ENCODE data around the gene ATG5. TPM values are rescaled to one million over a fixed set of nuclear protein-coding genes. Genes with fewer than 3 reads are reported as not detected.

The ATG5 gene
- total and polyA plus RNA-seq, 2 experiments from 2014 or later = 35.4 to 42.8 TPM

DNA sequence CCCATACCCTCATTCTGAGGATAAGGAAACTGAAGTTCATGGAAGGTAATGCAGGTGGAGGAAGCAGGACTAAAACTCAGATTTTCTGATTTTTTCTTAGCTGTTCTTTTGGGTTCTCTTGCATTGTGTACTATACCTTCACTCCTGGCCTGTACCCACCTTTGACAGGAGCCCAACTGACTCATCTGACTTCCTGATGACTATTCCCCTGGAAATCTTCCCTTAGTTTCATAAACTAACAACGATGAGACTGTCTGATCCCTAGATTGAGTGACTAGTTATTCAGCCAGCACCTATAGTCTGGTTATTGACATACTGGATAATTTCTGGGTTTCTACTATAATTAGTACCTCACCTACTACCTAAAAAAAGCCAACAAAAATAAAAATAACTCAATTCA, 45.1 kb upstream of the ATG5 start:
- Histone ChIP-seq H3K4me1 (ENCODE audit: insufficient read depth) (no peaks in the 10 kb centered on the region), H3K9me3 (ENCODE audit: low read depth) (no peaks in the 10 kb centered on the region), H3K4me3 (no peak overlapping the region), H3K9me2 (replicated peaks; ENCODE audit: insufficient read depth) (no peaks in the 10 kb centered on the region), H3K27me3 (no peaks in the 10 kb centered on the region), H4K20me1 (ENCODE audit: insufficient read depth, poor library complexity, severe bottlenecking) (no peaks in the 10 kb centered on the region), H3K79me2 (no peaks in the 10 kb centered on the region), H2AFZ (no peak overlapping the region), H3K27ac (no peak overlapping the region), H3K4me2 (no peak overlapping the region), H3K36me3 (replicated peaks; ENCODE audit: insufficient read depth, low read depth) (no peaks in the 10 kb centered on the region)
- no peak for DNase-seq (ENCODE audit: low spot score)
- 90% methylated on average over 1 of the region's 1 CpG for WGBS (ENCODE audit: low lambda C conversion rate, missing lambda C conversion rate)
- TF ChIP-seq EZH2phosphoT487 (IDR thresholded peaks at IDR 0.05; ENCODE audit: low read depth, severe bottlenecking, unreplicated experiment) (no peak), EZH2 (IDR thresholded peaks at IDR 0.05; ENCODE audit: borderline replicate concordance) (no peak)
- TF ChIP-seq, protein P1, sequence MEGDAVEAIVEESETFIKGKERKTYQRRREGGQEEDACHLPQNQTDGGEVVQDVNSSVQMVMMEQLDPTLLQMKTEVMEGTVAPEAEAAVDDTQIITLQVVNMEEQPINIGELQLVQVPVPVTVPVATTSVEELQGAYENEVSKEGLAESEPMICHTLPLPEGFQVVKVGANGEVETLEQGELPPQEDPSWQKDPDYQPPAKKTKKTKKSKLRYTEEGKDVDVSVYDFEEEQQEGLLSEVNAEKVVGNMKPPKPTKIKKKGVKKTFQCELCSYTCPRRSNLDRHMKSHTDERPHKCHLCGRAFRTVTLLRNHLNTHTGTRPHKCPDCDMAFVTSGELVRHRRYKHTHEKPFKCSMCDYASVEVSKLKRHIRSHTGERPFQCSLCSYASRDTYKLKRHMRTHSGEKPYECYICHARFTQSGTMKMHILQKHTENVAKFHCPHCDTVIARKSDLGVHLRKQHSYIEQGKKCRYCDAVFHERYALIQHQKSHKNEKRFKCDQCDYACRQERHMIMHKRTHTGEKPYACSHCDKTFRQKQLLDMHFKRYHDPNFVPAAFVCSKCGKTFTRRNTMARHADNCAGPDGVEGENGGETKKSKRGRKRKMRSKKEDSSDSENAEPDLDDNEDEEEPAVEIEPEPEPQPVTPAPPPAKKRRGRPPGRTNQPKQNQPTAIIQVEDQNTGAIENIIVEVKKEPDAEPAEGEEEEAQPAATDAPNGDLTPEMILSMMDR (IDR thresholded peaks at IDR 0.05; ENCODE audit: poor library complexity) = no peak

DNA sequence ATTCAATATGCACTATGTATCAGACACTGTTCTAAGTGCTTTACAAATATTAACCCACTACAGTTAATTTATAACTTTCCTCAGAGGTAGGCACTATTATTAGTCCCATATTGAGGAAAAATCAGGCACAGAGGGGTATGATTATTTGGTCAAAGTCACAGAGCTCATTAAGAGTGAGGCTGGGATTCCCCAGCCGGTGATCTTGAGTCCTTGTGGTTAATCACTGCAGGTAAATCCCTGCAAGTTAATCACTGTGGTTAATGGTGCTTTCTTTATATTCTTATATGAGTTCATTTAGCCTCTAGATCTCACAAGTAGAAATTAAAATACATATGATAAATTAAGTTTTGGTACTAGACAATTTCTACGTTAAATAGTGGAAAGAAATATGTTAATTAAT, 44.2 kb upstream of the ATG5 start:
- Histone ChIP-seq H3K27ac (no peak overlapping the region), H2AFZ (no peak overlapping the region), H3K27me3 (no peaks in the 10 kb centered on the region), H4K20me1 (ENCODE audit: insufficient read depth, poor library complexity, severe bottlenecking) (no peaks in the 10 kb centered on the region), H3K4me3 (no peak overlapping the region), H3K79me2 (no peaks in the 10 kb centered on the region), H3K4me1 (ENCODE audit: insufficient read depth) (no peaks in the 10 kb centered on the region), H3K9me3 (ENCODE audit: low read depth) (no peaks in the 10 kb centered on the region), H3K9me2 (replicated peaks; ENCODE audit: insufficient read depth) (no peaks in the 10 kb centered on the region), H3K4me2 (no peak overlapping the region), H3K36me3 (replicated peaks; ENCODE audit: insufficient read depth, low read depth) (no peaks in the 10 kb centered on the region)
- 78% methylated on average over 2 of the region's 2 CpGs for WGBS (ENCODE audit: low lambda C conversion rate, missing lambda C conversion rate)
- no peak for DNase-seq (ENCODE audit: low spot score)
- TF ChIP-seq EZH2 (IDR thresholded peaks at IDR 0.05; ENCODE audit: borderline replicate concordance) (no peak), EZH2phosphoT487 (IDR thresholded peaks at IDR 0.05; ENCODE audit: low read depth, severe bottlenecking, unreplicated experiment) (no peak)
- TF ChIP-seq, protein P1 (IDR thresholded peaks at IDR 0.05; ENCODE audit: poor library complexity) = no peak

- TF ChIP-seq EZH2 (IDR thresholded peaks at IDR 0.05; ENCODE audit: borderline replicate concordance) (no peak), EZH2phosphoT487 (IDR thresholded peaks at IDR 0.05; ENCODE audit: low read depth, severe bottlenecking, unreplicated experiment) (no peak)
- TF ChIP-seq, protein P1 (IDR thresholded peaks at IDR 0.05; ENCODE audit: poor library complexity) = no peak
- no peaks in the 10 kb centered on the region for H3K9me2 ChIP-seq (replicated peaks; ENCODE audit: insufficient read depth)
- H2AFZ ChIP-seq = no peak overlapping the region
- peaks cover 10% of the 10 kb centered on the region for H3K27me3 ChIP-seq
- H3K9me3 ChIP-seq (ENCODE audit: low read depth) = no peaks in the 10 kb centered on the region
- H3K79me2 ChIP-seq = no peaks in the 10 kb centered on the region
- WGBS (ENCODE audit: low lambda C conversion rate, missing lambda C conversion rate) = 91% methylated on average over 3 of the region's 3 CpGs
- no peaks in the 10 kb centered on the region for H3K36me3 ChIP-seq (replicated peaks; ENCODE audit: insufficient read depth, low read depth)
- no peak overlapping the region for H3K4me2 ChIP-seq
- H3K27ac ChIP-seq = no peak overlapping the region
- no peak for DNase-seq (ENCODE audit: low spot score)
- no peak overlapping the region for H3K4me3 ChIP-seq
- H3K4me1 ChIP-seq (ENCODE audit: insufficient read depth) = no peaks in the 10 kb centered on the region
- H4K20me1 ChIP-seq (ENCODE audit: insufficient read depth, poor library complexity, severe bottlenecking) = no peaks in the 10 kb centered on the region
Observed at GRCh38 chr6:106363401-106364138, 38.0 kb upstream of the ATG5 start.
